Omental fat pad (tissue), 4 donors: ENCODE measurements around the gene MAFG. TPM values are rescaled to one million over a fixed set of nuclear protein-coding genes. Genes with fewer than 3 reads are reported as not detected.

Source experiments
- ATAC-seq: fragments of 150-250 bp; one replicate; pipeline ENCODE4 v1.9.1; 2016; ENCODE audit warnings: mild to moderate bottlenecking, moderate library complexity; ENCODE audit not compliant: low FRiP score
- DNase-seq: peaks from one replicate; pipeline ENCODE4 v3.0.0-alpha.2; 2019; ENCODE audit warnings: low spot score
- total RNA-seq, 4 donors: library from RNA; depleted of rRNA; stranded (reverse); fragments of >200 nt; gene quantifications; one replicate each; pipeline ENCODE4 v1.1.0, GENCODE V29; 2016
- TF ChIP-seq, protein P1 (sequence below), 3 donors: fragments of 450-650 bp; IDR thresholded peaks; one replicate each; pipeline ENCODE4 v1.5.1; 2016 to 2017; ENCODE audit warnings: antibody characterized with exemption in 3 of 3, mild to moderate bottlenecking in 3 of 3, moderate library complexity in 2 of 3

MAFG gene
- total RNA-seq, 4 donors from 2014 or later = 22.2 to 31.5 (median 25.6) TPM

DNA sequence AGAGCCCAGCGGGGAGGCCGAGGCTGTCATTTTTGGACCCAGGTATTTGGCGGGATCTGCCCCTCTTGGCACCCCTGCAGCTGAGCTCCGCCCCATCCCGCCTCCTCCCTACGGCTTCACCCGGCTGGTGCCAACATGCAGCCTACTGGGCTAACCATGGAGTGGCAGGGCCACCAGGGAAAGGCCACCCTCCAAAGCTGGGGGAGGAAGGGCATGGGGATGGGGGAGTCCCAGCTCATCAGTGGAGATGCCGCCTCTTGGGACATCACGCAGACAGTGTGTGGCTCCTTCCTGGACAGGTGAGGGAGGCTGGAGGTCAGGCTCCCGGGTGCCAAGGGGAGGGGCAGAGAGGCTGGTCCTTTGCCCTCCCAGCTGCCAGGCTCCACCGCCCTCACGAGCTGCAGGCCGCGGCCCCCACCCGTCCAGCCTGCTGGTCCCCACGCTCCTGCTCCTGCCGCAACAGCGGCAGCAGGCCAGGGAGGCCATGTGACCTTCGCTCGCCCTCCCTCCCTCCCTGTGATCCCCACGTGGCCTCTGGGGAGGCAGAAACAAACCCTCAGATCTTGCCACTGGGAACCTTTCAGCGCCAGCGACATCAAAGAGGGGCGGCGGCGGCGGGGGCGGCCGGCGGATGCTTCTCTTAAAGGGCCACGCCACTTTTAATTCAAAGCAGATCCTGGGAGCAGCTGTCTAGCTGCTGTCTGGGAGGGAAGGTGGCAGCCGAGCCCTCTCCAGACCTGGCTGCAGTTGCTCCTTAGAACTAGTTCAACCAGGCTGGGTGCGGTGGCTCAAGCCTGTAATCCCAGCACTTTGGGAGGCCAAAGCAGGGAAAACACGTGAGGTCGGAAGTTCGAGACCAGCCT, 40.2 kb upstream of the MAFG start:
- TF ChIP-seq, protein P1, sequence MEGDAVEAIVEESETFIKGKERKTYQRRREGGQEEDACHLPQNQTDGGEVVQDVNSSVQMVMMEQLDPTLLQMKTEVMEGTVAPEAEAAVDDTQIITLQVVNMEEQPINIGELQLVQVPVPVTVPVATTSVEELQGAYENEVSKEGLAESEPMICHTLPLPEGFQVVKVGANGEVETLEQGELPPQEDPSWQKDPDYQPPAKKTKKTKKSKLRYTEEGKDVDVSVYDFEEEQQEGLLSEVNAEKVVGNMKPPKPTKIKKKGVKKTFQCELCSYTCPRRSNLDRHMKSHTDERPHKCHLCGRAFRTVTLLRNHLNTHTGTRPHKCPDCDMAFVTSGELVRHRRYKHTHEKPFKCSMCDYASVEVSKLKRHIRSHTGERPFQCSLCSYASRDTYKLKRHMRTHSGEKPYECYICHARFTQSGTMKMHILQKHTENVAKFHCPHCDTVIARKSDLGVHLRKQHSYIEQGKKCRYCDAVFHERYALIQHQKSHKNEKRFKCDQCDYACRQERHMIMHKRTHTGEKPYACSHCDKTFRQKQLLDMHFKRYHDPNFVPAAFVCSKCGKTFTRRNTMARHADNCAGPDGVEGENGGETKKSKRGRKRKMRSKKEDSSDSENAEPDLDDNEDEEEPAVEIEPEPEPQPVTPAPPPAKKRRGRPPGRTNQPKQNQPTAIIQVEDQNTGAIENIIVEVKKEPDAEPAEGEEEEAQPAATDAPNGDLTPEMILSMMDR (IDR thresholded peaks at IDR 0.05) = no peak
- DNase-seq = no peak
- ATAC-seq = peak; percentile 37

DNA sequence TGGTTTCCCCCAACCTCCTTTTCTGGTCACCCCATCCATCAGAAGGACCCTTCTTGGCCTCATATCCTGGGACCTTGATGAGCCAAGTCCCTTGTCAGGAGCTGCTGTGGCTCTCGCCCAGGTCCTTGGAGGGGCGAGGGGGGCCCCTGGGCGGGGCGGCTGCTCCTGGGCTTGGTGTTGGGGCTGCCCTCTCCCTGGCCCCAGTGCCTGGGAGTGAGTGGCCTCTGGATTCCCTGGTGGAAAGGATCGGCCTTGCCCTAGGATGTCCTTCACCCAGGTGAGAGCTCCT, 39.7 kb upstream of the MAFG start:
- ATAC-seq = no peak

DNA sequence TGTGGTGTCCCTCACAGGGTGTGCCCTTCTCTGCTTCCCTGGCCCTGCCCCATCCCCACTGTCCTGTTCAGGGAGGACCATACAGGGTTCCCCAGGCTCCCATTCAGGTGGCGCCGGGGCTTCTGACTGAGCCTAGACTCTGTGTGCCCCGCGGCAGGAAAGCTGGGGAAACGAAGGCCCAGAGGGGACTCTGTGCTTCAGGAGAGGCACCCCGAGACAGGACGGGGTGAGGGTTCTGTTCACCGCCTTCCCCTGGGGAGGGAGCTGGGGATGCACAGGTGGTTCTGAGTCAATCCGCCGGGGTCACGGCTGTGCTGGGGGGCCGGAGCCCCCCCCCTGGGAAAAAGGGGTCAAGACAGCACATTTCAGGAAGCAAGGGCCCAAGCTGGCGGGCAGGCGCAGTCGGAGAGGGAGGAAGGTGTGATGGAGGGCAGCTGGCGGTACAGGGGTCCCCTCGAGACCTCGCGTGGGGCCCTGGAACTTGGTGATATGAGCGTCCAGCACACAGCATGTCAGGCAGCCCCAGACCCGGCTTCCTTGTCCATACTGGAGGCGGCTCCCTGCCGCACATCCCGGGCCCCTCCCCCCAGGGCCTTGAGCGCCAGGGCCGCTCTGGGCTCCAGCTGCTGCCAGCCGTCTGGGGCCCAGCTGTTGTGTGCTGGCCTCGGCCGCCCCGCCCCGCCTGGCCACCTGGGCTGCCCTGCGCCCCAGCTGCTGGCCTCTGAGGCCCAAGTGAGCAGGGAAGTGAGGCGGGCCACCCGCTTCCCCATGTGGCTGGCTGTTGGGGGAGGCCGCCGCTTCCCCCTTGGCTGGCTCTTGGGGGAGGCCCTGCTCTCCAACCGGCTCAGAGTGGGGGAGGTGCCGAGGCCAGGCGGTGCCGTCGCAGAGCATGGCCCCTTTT, 39.1 kb upstream of the MAFG start:
- no peak for ATAC-seq
- TF ChIP-seq, protein P1 (IDR thresholded peaks at IDR 0.05) = no peak
- DNase-seq = no peak

More for the DNA sequence above, 39.7 kb upstream of the MAFG start:
- TF ChIP-seq, protein P1 (IDR thresholded peaks at IDR 0.05) = no peak
- no peak for DNase-seq

DNA sequence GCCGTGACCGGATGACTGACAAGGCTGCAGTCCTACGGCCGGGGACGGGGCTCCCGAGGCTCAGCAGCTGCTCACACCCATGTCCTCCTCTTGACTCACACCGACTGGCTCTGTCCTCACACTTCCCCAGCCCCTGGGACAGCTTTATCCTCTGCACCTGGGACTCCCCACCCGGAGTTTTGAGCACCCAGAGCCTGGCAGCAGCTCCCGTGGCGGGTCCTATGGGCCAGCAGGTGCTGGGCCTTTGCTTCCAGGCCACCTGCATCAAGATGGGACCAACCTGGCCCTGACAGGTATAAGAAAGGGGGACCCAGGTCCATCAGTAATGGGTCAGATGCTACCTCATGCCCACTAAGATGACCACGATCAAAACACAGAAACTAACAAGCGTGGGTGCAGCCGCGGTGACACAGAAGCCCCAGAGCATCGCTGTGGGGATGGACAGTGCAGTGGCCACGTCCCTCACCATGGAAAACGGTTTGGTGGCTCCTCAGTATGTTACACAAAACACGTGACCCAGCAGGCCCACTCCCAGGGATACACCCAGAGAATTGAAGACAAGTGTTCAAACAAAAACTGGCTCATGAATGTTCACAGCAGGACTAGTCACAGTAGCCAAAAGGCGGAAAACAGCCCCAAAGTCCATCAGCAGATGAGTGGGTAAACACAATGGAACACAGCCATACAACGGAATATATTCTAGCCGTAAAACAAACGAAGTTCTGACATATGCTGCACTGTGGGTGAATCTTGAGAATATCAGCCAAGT, 36.7 kb upstream of the MAFG start:
- ATAC-seq (no peak), DNase-seq (no peak)
- TF ChIP-seq, protein P1 (IDR thresholded peaks at IDR 0.05) = no peak

DNA sequence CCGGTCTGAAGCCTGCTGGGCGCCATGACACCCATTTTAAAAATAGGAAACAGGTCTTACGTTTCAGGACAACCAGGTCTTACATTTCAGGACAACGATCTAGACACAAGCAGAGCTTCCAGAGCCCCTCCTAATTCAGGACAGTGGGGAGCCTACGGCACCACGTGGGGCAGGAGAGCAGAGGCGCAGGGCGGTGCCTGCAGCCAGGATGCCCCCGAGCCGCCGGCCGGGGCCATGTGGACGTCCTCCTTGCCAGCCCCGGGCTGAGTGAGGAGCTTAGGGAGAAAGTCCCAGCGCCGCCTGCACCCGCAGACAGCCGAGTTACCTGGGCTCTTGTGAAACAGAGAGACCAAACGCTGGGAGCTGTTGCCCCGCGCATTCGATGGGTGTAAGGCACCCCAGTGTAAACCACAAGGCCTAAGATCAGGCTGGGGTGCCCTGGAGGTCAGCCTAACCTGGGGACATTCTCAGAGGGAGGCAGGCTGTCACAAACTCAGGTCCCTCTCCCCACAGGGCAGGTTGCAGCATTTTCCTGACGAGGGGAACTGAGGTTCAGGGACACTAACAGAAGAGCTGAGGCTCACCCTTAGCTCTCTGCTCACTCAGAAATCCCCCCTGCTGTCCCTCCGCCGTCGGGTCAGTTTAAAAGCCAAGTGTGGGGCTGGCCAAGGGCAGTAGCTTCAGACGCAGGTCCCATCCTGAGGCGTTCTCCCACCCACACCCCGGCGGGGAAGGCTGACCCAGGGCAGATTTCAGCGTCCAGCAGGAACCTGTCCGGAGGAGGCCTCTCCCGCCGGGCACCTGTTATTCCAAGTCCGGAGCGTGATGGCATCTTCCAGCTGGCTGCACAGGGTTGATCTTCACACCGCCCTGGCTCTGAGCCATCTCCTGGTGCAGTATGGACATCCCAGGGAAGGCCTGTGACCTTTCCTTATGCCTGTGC, 35.2 kb upstream of the MAFG start:
- ATAC-seq (no peak), DNase-seq (no peak)
- TF ChIP-seq, protein P1 (IDR thresholded peaks at IDR 0.05) = no peak
